Colonic mucosa (tissue), 4 donors: ENCODE results near the gene PITX2. TPM values are rescaled to one million over a fixed set of nuclear protein-coding genes. Genes with fewer than 3 reads are reported as not detected.
A peak's percentile ranks its signal among the peaks of the same experiment; 100 is the strongest.

Source experiments
- DNase-seq: peaks from one replicate; pipeline ENCODE4 v3.0.0-alpha.2; 2020
- H3K27ac ChIP-seq: fragments of 200-600 bp; one replicate; pipeline ENCODE4 v1.8.0; 2021
- H3K27me3 ChIP-seq: fragments of 200-600 bp; one replicate; pipeline ENCODE4 v1.8.0; 2021
- H3K36me3 ChIP-seq: fragments of 200-600 bp; one replicate; pipeline ENCODE4 v1.8.0; 2021
- H3K4me1 ChIP-seq: fragments of 200-600 bp; one replicate; pipeline ENCODE4 v1.8.0; 2021; ENCODE audit warnings: mild to moderate bottlenecking
- H3K4me3 ChIP-seq: fragments of 200-600 bp; one replicate; pipeline ENCODE4 v1.8.0; 2021
- H3K9ac ChIP-seq, 2 donors: one replicate each; pipeline ENCODE4 v1.7.0; 2013; ENCODE audit warnings: control low read depth in 2 of 2, low read depth in 2 of 2, low read length in 2 of 2
- H3K9me3 ChIP-seq: fragments of 200-600 bp; one replicate; pipeline ENCODE4 v1.8.0; 2021
- intact Hi-C: fragments of 100-400 bp; cut with DNase I; formaldehyde crosslinking; loops from one replicate; pipeline ENCODE4 v1.14.1; 2022
- total RNA-seq, 2 donors: library from RNA; stranded (reverse); fragmentation: NEBNext Ultra II Directional in 1 of 2; extraction: Animal tissue kit (Norgen Biotek cat#: 25700) in 1 of 2; gene quantifications; one replicate each; pipeline ENCODE4 v1.2.1, GENCODE V29; 2021
- TF ChIP-seq, protein P1 (sequence below): fragments of 200-600 bp; IDR thresholded peaks from one replicate; pipeline ENCODE4 v1.8.0; 2022; ENCODE audit warnings: antibody characterized with exemption, mild to moderate bottlenecking
- donor health status: healthy.
- donor health status: DM: no; HTN: no; CAD: no.
- donor health status: DM: no; HTN: no; CAD: no.

The PITX2 gene
- total RNA-seq, 2 donors from 2014 or later: 0.45 to 0.64 TPM

DNA sequence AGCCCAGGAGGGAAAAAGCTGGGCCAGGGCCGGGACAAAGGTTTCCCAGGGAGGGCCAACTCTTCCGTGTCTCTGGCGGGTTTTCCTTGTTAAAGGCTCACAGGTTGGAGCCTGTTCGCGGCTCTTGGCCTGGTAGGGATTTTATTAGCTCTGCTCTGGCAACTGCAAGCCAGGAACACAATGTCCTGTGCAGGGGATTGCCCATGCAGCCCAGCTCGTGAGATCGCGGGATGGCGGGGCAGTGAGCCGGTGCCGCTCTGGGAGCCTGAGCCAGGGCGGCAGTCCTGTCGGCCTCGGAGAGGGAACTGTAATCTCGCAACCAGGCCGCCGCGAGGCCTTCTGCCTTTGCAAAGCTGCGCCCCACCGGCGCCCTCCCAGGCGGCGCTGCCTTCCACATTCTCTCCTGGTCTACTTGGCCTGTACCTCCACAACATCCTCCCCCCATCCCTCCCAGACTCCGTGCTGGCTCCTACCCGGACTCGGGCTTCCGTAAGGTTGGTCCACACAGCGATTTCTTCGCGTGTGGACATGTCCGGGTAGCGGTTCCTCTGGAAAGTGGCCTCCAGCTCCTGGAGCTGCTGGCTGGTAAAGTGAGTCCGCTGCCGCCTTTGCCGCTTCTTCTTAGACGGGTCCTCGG, 2.1 kb downstream of the PITX2 start:
- no peaks in the 10 kb centered on the region for H3K9me3 ChIP-seq
- H3K4me3 ChIP-seq: peak overlapping the region; percentile 16
- intact Hi-C loops: loop anchor here (10.0 kb wide), 1 partner anchor 664 kb away; no protein-coding TSS in a partner anchor
- no peaks in the 10 kb centered on the region for H3K36me3 ChIP-seq
- peak; percentile 62 for DNase-seq
- H3K4me1 ChIP-seq: peaks cover 15% of the 10 kb centered on the region
- H3K27me3 ChIP-seq: peaks cover 95% of the 10 kb centered on the region
- TF ChIP-seq, protein P1, sequence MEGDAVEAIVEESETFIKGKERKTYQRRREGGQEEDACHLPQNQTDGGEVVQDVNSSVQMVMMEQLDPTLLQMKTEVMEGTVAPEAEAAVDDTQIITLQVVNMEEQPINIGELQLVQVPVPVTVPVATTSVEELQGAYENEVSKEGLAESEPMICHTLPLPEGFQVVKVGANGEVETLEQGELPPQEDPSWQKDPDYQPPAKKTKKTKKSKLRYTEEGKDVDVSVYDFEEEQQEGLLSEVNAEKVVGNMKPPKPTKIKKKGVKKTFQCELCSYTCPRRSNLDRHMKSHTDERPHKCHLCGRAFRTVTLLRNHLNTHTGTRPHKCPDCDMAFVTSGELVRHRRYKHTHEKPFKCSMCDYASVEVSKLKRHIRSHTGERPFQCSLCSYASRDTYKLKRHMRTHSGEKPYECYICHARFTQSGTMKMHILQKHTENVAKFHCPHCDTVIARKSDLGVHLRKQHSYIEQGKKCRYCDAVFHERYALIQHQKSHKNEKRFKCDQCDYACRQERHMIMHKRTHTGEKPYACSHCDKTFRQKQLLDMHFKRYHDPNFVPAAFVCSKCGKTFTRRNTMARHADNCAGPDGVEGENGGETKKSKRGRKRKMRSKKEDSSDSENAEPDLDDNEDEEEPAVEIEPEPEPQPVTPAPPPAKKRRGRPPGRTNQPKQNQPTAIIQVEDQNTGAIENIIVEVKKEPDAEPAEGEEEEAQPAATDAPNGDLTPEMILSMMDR: no peak
- H3K9ac ChIP-seq: peak overlapping the region; percentile 12 to 65
- H3K27ac ChIP-seq: no peak overlapping the region

DNA sequence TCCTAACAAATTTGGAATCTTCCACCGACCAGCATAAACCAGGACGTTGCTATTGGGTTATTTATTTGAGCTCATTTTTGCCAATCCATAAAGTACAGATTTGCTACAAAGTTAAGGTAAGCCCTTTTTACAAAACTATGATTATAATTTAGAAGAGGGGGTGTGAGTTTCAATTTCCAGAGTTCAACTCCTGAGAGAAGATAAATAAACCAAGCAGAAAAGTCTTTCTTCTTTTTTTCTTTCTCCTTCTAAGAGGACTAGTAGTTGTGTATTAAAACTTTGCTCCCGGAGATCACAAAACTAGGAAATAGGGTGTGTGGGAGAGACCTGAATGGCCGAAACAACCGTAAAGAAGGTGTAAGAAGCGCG, 2.6 kb downstream of the PITX2 start:
- H3K27me3 ChIP-seq: peaks cover 97% of the 10 kb centered on the region
- no peaks in the 10 kb centered on the region for H3K36me3 ChIP-seq
- H3K4me3 ChIP-seq: no peak overlapping the region
- H3K4me1 ChIP-seq: peaks cover 15% of the 10 kb centered on the region
- TF ChIP-seq, protein P1: no peak
- H3K9ac ChIP-seq: no peak overlapping the region
- H3K9me3 ChIP-seq: no peaks in the 10 kb centered on the region
- no peak overlapping the region for H3K27ac ChIP-seq
- DNase-seq: no peak
- intact Hi-C loops: loop anchor here (10.0 kb wide), 1 partner anchor 664 kb away; no protein-coding TSS in a partner anchor

DNA sequence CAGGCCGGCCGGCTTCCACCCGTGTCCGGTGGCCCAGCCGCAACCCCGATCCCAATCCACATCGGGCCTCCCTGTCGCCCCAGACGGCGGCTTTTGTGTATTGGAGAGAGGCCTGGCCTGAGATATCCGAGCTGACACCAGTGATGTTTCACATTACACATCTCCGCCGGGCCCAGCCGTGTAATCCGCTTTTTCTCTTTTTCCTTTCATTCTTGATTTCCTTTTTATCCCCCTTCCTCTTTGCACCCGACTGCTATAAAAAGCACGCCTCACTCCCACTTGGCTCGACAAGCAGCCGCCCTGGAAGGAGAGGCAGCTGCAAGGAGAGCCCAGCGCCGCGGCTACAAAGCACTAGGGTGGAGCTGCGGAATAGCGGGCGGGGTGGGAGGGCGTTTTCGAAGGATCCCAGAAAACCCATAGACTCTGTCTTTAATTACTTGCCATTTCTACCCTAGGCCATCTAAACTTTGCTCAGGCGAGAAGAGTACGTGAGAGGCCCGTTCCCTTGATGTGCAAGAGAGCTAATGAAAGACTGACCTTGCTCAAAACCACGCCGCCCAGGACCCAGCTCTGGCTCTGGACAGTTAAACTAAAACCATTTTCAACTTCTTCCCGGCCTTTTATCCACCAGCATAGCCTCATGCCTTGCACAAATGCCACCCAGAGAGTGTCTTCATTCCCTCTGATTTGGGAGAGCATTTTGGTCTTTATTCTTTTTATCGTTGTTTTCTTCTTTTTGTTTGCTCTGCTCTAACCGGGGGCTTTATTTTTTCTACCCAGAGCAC, 3.2 kb downstream of the PITX2 start:
- no peak overlapping the region for H3K27ac ChIP-seq

DNA sequence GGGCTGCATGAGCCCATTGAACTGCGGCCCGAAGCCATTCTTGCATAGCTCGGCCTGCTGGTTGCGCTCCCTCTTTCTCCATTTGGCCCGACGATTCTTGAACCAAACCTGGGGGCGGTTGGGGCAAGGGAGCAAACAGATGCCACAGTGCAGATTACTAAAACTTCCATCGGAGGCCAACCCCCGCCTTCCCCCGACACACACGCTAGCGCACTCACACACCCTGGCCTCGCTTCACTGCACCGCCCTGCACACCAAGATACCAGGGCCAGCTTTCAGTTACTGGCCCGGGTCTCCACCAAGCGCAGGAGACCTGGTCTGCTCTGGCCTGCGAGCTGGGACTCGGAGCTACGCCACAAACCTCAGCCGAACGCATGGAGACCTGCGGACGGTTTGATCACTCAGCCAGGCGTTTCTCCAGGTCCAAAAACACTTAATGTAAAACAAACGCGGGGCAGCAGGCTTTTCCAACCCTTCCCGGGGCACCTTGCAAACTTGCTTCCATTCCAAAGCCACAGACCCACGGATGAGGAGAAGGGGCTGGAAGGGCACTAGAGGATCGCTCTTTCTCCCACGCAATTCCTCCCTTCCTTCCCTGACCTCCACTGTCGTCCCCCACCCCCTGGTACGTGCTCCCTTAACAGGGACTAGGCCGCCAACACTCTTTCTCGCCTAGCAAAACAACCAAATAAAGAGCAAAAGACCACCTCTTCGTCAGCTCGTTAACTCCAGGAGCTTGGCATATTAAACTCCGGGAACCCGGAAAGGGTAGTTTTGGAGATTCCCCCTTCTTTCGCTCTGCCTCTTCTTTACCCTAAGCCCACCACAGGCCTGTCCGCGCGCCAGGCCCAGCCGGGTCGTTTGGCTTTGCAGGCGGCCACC, 4.1 kb downstream of the PITX2 start:
- H3K4me1 ChIP-seq: peaks cover 15% of the 10 kb centered on the region
- no peaks in the 10 kb centered on the region for H3K36me3 ChIP-seq
- H3K9me3 ChIP-seq: no peaks in the 10 kb centered on the region
- TF ChIP-seq, protein P1: no peak
- DNase-seq: no peak
- H3K9ac ChIP-seq: peak overlapping the region in 1 of 2 donors; percentile 38
- H3K4me3 ChIP-seq: no peak overlapping the region
- no peak overlapping the region for H3K27ac ChIP-seq
- peaks cover 97% of the 10 kb centered on the region for H3K27me3 ChIP-seq
- intact Hi-C loops: no loop called here

More for the DNA sequence above, 3.2 kb downstream of the PITX2 start:
- TF ChIP-seq, protein P1: no peak
- Histone ChIP-seq H3K4me3 (no peak overlapping the region), H3K27me3 (peaks cover 97% of the 10 kb centered on the region), H3K36me3 (no peaks in the 10 kb centered on the region), H3K9me3 (no peaks in the 10 kb centered on the region), H3K4me1 (peaks cover 15% of the 10 kb centered on the region), H3K9ac (peak overlapping the region in 1 of 2 donors; percentile 27)
- no peak for DNase-seq
- intact Hi-C loops: loop anchor here (10.0 kb wide), 1 partner anchor 665 kb away; no protein-coding TSS in a partner anchor
